ENCODE measurements around the gene IL1RAP.
"Not testable (repeated sequence)": the region's sequence is repeated elsewhere in the genome, so short reads cannot be mapped to it uniquely, and the experiment has no call there.

IL1RAP gene

GRCh38 chr3:190677868-190678267, 164.0 kb downstream of the IL1RAP start:
- DNase-seq: not testable (repeated sequence)

- no peak for DNase-seq
These were observed 166.8 kb downstream of the IL1RAP start for GRCh38 chr3:190680691-190681090.

- no peak for DNase-seq
These were observed 170.9 kb downstream of the IL1RAP start for GRCh38 chr3:190684776-190685175.

GRCh38 chr3:190686011-190686410, 172.1 kb downstream of the IL1RAP start:
- no peak for DNase-seq

GRCh38 chr3:190690246-190690645, 176.4 kb downstream of the IL1RAP start:
- no peak for DNase-seq

GRCh38 chr3:190692256-190692655, 178.4 kb downstream of the IL1RAP start:
- DNase-seq: no peak

GRCh38 chr3:190694335-190695001, 180.6 kb downstream of the IL1RAP start:
- no peak for DNase-seq

- no peak for DNase-seq
These were observed 181.3 kb downstream of the IL1RAP start for GRCh38 chr3:190695225-190695624.

GRCh38 chr3:190695994-190696393, 182.1 kb downstream of the IL1RAP start:
- DNase-seq: no peak

- DNase-seq: no peak
These were observed 183.1 kb downstream of the IL1RAP start for GRCh38 chr3:190696777-190697501.

GRCh38 chr3:190697502-190697830, 183.6 kb downstream of the IL1RAP start:
- DNase-seq: no peak

- DNase-seq: no peak
These were observed 184.0 kb downstream of the IL1RAP start for GRCh38 chr3:190697901-190698300.

- no peak for DNase-seq
These were observed 185.9 kb downstream of the IL1RAP start for GRCh38 chr3:190699776-190700175.

- no peak for DNase-seq
These were observed 187.2 kb downstream of the IL1RAP start for GRCh38 chr3:190701096-190701532.

GRCh38 chr3:190706582-190706981, 192.7 kb downstream of the IL1RAP start:
- no peak for DNase-seq
